ENCODE data around the gene RNF208.

The RNF208 gene

DNA sequence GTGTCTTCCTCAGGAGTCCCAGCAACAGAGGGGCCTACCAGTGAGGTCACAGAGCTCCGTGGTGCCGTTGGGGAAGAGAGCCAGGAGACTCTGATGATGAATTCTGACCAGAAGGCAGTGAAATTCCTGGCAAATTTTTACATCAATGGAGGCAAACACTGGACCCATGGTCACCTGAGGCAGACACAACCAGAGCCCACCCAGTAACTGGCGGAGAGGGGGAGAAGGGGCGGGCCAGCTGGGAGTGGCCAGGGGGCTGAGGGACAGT lies 29.1 kb upstream of the RNF208 start, which contains the start of gene STPG3 (continued):
- TF ChIP-seq ZNF692 (tag by site-specific recombination; IDR thresholded peaks at IDR 0.05) (no peak), ZNF274 (IDR thresholded peaks at IDR 0.05; ENCODE audit: low read length) (no peak), ZNF274 (tag by site-specific recombination; IDR thresholded peaks at IDR 0.05; ENCODE audit: borderline replicate concordance) (no peak), ZBTB20 (tag by site-specific recombination; IDR thresholded peaks at IDR 0.05) (no peak), ZNF311 (tag by site-specific recombination; IDR thresholded peaks at IDR 0.05; ENCODE audit: borderline replicate concordance) (no peak)

DNA sequence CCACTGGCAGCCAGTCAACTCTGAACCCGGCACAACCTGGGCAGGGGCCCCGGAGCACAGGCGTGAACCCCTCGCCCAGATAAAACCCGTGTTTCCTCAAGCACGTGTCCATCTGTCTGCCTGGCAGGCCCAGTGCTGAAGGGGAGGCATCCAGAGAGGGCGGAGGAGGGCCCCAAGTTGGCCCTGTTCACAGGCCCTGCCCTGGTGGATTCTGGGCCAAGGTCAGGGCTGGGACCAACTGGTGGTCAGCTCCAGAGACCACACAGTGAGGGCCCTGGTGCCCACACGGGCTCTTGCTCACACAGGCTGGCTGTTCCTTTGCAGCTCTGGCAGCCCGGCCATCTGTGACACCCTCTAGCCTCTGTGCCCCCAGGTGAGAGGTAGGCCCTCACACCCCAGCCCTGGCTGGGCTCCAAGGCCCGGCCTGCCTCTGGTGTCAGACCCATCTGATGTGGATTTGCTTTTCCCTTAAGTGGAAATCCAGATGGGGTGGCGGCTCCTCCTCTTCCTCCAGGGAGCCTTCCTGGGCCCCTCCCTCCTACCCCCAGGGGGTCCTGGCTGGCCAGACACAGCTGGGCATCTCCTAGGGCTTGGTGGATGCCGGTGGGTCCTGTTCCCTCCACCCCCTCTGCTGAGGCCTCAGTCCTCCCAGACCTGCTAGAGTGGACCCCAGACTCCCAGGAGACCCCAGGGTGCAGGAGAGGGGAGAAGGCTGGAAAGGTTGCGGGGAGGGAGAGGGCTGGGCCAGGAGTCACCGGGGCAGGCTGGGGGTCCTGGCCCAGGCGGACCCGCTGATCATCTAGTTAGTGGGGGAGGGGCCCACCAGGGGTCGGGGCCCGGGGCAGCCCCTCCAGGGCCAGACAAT lies 28.5 kb upstream of the RNF208 start:
- Histone ChIP-seq H3K27ac (ENCODE audit: extremely low read depth, low read depth, low read length) (no peak overlapping the region), H3K9me3 (ENCODE audit: control insufficient read depth, insufficient read depth, low read depth, low read length) (no peaks in the 10 kb centered on the region), H3K4me3 (ENCODE audit: low read depth, low read length) (no peak overlapping the region), H3K36me3 (ENCODE audit: control insufficient read depth in 2 of 2, insufficient read depth in 1 of 2, low read length in 2 of 2) (no peaks in the 10 kb centered on the region), H3K4me1 (ENCODE audit: control insufficient read depth, insufficient read depth, low read length) (no peaks in the 10 kb centered on the region; the same call in 1 of the 2 replicates)
- CTCF ChIA-PET = interaction anchor here (0.5 to 2.3 kb wide), 3 partner anchors 12 to 17 kb away, joined by 3 to 14 read pairs (median 5); no protein-coding TSS in a partner anchor
- POLR2A ChIA-PET = interaction anchor here (0.6 to 9.1 kb wide), 4 partner anchors 9 to 722 kb away, joined by 3 to 336 read pairs (median 4); partner anchors contain the start of gene TUBB4B
- no peak for TF ChIP-seq ZNF223 (tag by site-specific recombination; IDR thresholded peaks at IDR 0.05)
- TF ChIP-seq, protein P1, sequence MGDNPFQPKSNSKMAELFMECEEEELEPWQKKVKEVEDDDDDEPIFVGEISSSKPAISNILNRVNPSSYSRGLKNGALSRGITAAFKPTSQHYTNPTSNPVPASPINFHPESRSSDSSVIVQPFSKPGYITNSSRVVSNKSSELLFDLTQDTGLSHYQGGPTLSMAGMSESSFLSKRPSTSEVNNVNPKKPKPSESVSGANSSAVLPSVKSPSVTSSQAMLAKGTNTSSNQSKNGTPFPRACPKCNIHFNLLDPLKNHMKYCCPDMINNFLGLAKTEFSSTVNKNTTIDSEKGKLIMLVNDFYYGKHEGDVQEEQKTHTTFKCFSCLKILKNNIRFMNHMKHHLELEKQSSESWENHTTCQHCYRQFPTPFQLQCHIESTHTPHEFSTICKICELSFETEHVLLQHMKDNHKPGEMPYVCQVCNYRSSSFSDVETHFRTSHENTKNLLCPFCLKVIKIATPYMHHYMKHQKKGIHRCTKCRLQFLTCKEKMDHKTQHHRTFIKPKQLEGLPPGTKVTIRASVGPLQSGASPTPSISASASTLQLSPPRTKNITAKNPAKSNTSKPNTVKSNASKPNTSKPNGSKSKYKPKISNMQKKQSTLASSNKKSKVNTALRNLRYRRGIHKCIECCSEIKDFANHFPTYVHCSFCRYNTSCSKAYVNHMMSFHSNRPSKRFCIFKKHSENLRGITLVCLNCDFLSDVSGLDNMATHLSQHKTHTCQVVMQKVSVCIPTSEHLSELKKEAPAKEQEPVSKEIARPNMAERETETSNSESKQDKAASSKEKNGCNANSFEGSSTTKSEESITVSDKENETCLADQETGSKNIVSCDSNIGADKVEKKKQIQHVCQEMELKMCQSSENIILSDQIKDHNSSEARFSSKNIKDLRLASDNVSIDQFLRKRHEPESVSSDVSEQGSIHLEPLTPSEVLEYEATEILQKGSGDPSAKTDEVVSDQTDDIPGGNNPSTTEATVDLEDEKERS (tag by site-specific recombination; IDR thresholded peaks at IDR 0.05) = no peak
- no peak for TF ChIP-seq ZNF830 (tag by site-specific recombination; IDR thresholded peaks at IDR 0.05; ENCODE audit: low read depth)
- TF ChIP-seq, protein P2, sequence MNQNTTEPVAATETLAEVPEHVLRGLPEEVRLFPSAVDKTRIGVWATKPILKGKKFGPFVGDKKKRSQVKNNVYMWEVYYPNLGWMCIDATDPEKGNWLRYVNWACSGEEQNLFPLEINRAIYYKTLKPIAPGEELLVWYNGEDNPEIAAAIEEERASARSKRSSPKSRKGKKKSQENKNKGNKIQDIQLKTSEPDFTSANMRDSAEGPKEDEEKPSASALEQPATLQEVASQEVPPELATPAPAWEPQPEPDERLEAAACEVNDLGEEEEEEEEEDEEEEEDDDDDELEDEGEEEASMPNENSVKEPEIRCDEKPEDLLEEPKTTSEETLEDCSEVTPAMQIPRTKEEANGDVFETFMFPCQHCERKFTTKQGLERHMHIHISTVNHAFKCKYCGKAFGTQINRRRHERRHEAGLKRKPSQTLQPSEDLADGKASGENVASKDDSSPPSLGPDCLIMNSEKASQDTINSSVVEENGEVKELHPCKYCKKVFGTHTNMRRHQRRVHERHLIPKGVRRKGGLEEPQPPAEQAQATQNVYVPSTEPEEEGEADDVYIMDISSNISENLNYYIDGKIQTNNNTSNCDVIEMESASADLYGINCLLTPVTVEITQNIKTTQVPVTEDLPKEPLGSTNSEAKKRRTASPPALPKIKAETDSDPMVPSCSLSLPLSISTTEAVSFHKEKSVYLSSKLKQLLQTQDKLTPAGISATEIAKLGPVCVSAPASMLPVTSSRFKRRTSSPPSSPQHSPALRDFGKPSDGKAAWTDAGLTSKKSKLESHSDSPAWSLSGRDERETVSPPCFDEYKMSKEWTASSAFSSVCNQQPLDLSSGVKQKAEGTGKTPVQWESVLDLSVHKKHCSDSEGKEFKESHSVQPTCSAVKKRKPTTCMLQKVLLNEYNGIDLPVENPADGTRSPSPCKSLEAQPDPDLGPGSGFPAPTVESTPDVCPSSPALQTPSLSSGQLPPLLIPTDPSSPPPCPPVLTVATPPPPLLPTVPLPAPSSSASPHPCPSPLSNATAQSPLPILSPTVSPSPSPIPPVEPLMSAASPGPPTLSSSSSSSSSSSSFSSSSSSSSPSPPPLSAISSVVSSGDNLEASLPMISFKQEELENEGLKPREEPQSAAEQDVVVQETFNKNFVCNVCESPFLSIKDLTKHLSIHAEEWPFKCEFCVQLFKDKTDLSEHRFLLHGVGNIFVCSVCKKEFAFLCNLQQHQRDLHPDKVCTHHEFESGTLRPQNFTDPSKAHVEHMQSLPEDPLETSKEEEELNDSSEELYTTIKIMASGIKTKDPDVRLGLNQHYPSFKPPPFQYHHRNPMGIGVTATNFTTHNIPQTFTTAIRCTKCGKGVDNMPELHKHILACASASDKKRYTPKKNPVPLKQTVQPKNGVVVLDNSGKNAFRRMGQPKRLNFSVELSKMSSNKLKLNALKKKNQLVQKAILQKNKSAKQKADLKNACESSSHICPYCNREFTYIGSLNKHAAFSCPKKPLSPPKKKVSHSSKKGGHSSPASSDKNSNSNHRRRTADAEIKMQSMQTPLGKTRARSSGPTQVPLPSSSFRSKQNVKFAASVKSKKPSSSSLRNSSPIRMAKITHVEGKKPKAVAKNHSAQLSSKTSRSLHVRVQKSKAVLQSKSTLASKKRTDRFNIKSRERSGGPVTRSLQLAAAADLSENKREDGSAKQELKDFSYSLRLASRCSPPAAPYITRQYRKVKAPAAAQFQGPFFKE (tag by site-specific recombination; IDR thresholded peaks at IDR 0.05; ENCODE audit: borderline replicate concordance) = no peak
- peak; percentile 43 for TF ChIP-seq GLIS1 (tag by site-specific recombination; IDR thresholded peaks at IDR 0.05)
- peak; percentile 80 for TF ChIP-seq ZIC2 (tag by site-specific recombination; IDR thresholded peaks at IDR 0.05)
- peak; percentile 23; the same call in 1 of the 2 replicates for TF ChIP-seq ZNF341 (tag by site-specific recombination; IDR thresholded peaks at IDR 0.05; ENCODE audit: low read depth)
- TF ChIP-seq GLIS2 (tag by site-specific recombination; IDR thresholded peaks at IDR 0.05) = 0 out of 2 replicates have a peak, but pooled peaks have one; percentile 55

Data from HEK293 (cell line).